ENCODE measurements around the gene IGSF22. TPM values are rescaled to one million over a fixed set of nuclear protein-coding genes. Genes with fewer than 3 reads are reported as not detected.

IGSF22 gene
- total and polyA plus RNA-seq, 2 of the 8 experiments (the other 6 are each of a cell fraction or from before 2014, with no cell fraction given): 0.14 TPM; not detected in 1

Other genes starting within 250 kb of the IGSF22 start
- 50.8 and 58.2 TPM in 2 replicates for gene TSG101, start 199.2 kb downstream of the IGSF22 start, total RNA-seq (2021; fragmentation: NEBNext Ultra II Directional; extraction: Animal tissue kit (Norgen Biotek cat#: 25700))
- gene TSG101, start 199.2 kb downstream of the IGSF22 start, polyA plus RNA-seq (2011; rRNA removed): 138 and 151 TPM in 2 replicates
- gene UEVLD, start 137.5 kb downstream of the IGSF22 start, total RNA-seq (2021; fragmentation: NEBNext Ultra II Directional; extraction: Animal tissue kit (Norgen Biotek cat#: 25700)): 6.0 and 7.3 TPM in 2 replicates
- 3.6 and 4.1 TPM in 2 replicates for gene UEVLD, start 137.5 kb downstream of the IGSF22 start, polyA plus RNA-seq (2011; rRNA removed)
- 3.8 and 4.1 TPM in 2 replicates for gene MISFA, start 126.4 kb downstream of the IGSF22 start, total RNA-seq (2021; fragmentation: NEBNext Ultra II Directional; extraction: Animal tissue kit (Norgen Biotek cat#: 25700))
- gene MISFA, start 126.4 kb downstream of the IGSF22 start, polyA plus RNA-seq (2011; rRNA removed): 0.33 and 0.51 TPM in 2 replicates
- gene SPTY2D1, start 91.8 kb downstream of the IGSF22 start, total RNA-seq (2021; fragmentation: NEBNext Ultra II Directional; extraction: Animal tissue kit (Norgen Biotek cat#: 25700)): 17.1 and 17.6 TPM in 2 replicates
- 4.9 and 6.0 TPM in 2 replicates for gene SPTY2D1, start 91.8 kb downstream of the IGSF22 start, polyA plus RNA-seq (2011; rRNA removed)
- gene TMEM86A, start 27.4 kb downstream of the IGSF22 start, total RNA-seq (2021; fragmentation: NEBNext Ultra II Directional; extraction: Animal tissue kit (Norgen Biotek cat#: 25700)): 1.7 and 2.0 TPM in 2 replicates
- gene TMEM86A, start 27.4 kb downstream of the IGSF22 start, polyA plus RNA-seq (2011; rRNA removed): 1.5 and 2.4 TPM in 2 replicates
- gene PTPN5, start 65.6 kb upstream of the IGSF22 start, total RNA-seq (2021; fragmentation: NEBNext Ultra II Directional; extraction: Animal tissue kit (Norgen Biotek cat#: 25700)): 6.8 and 8.4 TPM in 2 replicates
- 12.9 and 18.9 TPM in 2 replicates for gene PTPN5, start 65.6 kb upstream of the IGSF22 start, polyA plus RNA-seq (2011; rRNA removed)
- gene MRGPRX1, start 213.2 kb upstream of the IGSF22 start, total RNA-seq (2021; fragmentation: NEBNext Ultra II Directional; extraction: Animal tissue kit (Norgen Biotek cat#: 25700)): not detected in 2 replicates
- gene MRGPRX1, start 213.2 kb upstream of the IGSF22 start, polyA plus RNA-seq (2011; rRNA removed): not detected in 2 replicates